Liver (tissue), 9 donors: ENCODE results near the gene MED14. TPM values are rescaled to one million over a fixed set of nuclear protein-coding genes. Genes with fewer than 3 reads are reported as not detected.

Experiments
- DNase-seq: peaks from one replicate; pipeline ENCODE4 v3.0.0-alpha.2; 2017; ENCODE audit warnings: low spot score
- H3K27ac ChIP-seq, 2 donors: one replicate each; pipeline ENCODE4 v1.7.0; 2013; ENCODE audit warnings: inconsistent platforms in 2 of 2, low read length in 2 of 2, control low read depth in 1 of 2, low read depth in 1 of 2, mild to moderate bottlenecking in 1 of 2
- H3K27me3 ChIP-seq, 4 donors: one replicate each; pipeline versions ENCODE4 v1.6.1 to v1.7.0; 2013; ENCODE audit warnings: low read length in 3 of 4, inconsistent platforms in 1 of 4, mild to moderate bottlenecking in 1 of 4, moderate library complexity in 1 of 4; ENCODE audit not compliant: control insufficient read depth in 4 of 4, insufficient read depth in 4 of 4
- H3K36me3 ChIP-seq, 4 donors: one replicate each; pipeline versions ENCODE4 v1.6.1 to v1.7.0; 2013; ENCODE audit warnings: low read length in 3 of 4, mild to moderate bottlenecking in 3 of 4, low read depth in 1 of 4, moderate library complexity in 1 of 4; ENCODE audit not compliant: control insufficient read depth in 4 of 4, insufficient read depth in 3 of 4
- H3K4me1 ChIP-seq, 4 donors: one replicate each; pipeline versions ENCODE4 v1.6.1 to v1.7.0; 2013; ENCODE audit warnings: low read length in 3 of 4, mild to moderate bottlenecking in 3 of 4, moderate library complexity in 1 of 4; ENCODE audit not compliant: control insufficient read depth in 4 of 4, insufficient read depth in 4 of 4
- H3K4me3 ChIP-seq, 3 donors: one replicate each; pipeline versions ENCODE4 v1.6.1 to v1.7.0; 2013; ENCODE audit warnings: low read length in 3 of 3, control low read depth in 1 of 3, low read depth in 1 of 3, mild to moderate bottlenecking in 1 of 3
- H3K9ac ChIP-seq, 2 donors: one replicate each; pipeline ENCODE4 v1.7.0; 2013; ENCODE audit warnings: low read length in 2 of 2, mild to moderate bottlenecking in 2 of 2, moderate library complexity in 2 of 2, control low read depth in 1 of 2, low read depth in 1 of 2
- H3K9me3 ChIP-seq, 4 donors: one replicate each; pipeline versions ENCODE4 v1.6.1 to v1.7.0; 2013; ENCODE audit warnings: low read length in 3 of 4; ENCODE audit not compliant: control insufficient read depth in 4 of 4
- EGR1 ChIP-seq, 2 donors: IDR thresholded peaks; 2 replicates each; pipeline ENCODE4 v1.6.1; 2016 to 2018; ENCODE audit warnings: antibody characterized with exemption in 2 of 2, low read depth in 2 of 2
- FOXA1 ChIP-seq: IDR thresholded peaks from 2 replicates; pipeline ENCODE4 v1.6.1; 2016; ENCODE audit warnings: antibody characterized with exemption
- FOXA2 ChIP-seq: IDR thresholded peaks from 2 replicates; pipeline ENCODE4 v1.6.1; 2016; ENCODE audit warnings: antibody characterized with exemption
- GABPA ChIP-seq, 2 donors: IDR thresholded peaks in 1 of 2; conservative IDR thresholded peaks in 1 of 2; 2 replicates each; pipeline ENCODE4 v1.6.1; 2016; ENCODE audit warnings: antibody characterized with exemption in 2 of 2, mild to moderate bottlenecking in 1 of 2, moderate library complexity in 1 of 2
- HNF4G ChIP-seq: IDR thresholded peaks from 2 replicates; pipeline ENCODE4 v1.6.1; 2016; ENCODE audit warnings: antibody characterized with exemption
- NR2F2 ChIP-seq: IDR thresholded peaks from 2 replicates; pipeline ENCODE4 v1.6.1; 2016; ENCODE audit warnings: antibody characterized with exemption
- RAD21 ChIP-seq, 2 donors: IDR thresholded peaks; 2 replicates each; pipeline ENCODE4 v1.6.1; 2016; ENCODE audit warnings: antibody characterized with exemption in 2 of 2, mild to moderate bottlenecking in 2 of 2
- RXRA ChIP-seq, 2 donors: IDR thresholded peaks; 2 replicates each; pipeline ENCODE4 v1.6.1; 2017 to 2018; ENCODE audit warnings: antibody characterized with exemption in 2 of 2, mild to moderate bottlenecking in 1 of 2
- SP1 ChIP-seq: IDR thresholded peaks from 2 replicates; pipeline ENCODE4 v1.6.1; 2018; ENCODE audit warnings: antibody characterized with exemption, mild to moderate bottlenecking
- TAF1 ChIP-seq: conservative IDR thresholded peaks from 2 replicates; pipeline ENCODE4 v1.6.1; 2016; ENCODE audit warnings: antibody characterized with exemption, mild to moderate bottlenecking
- YY1 ChIP-seq: IDR thresholded peaks from 2 replicates; pipeline ENCODE4 v1.6.1; 2016; ENCODE audit warnings: antibody characterized with exemption, mild to moderate bottlenecking
- WGBS: extraction: QIAGEN DNeasy Blood & Tissue Kit; methylation state at CpG from one replicate; pipeline ENCODE4 v1.1.7; 2013; 5-methylcytosine and 5-hydroxymethylcytosine counted together
- polyA plus RNA-seq, 2 donors: library from polyadenylated mRNA; stranded (reverse) in 1 of 2; unstranded in 1 of 2; fragments of 200-250 nt in 1 of 2; fragments of >200 nt in 1 of 2; fragmentation: Nextera tagmentation in 1 of 2; extraction: Ambion mirVana in 1 of 2; gene quantifications; one replicate each; pipeline versions ENCODE4 v1.2.1 to v1.2.3, GENCODE V29; 2013 to 2015
- total RNA-seq, 2 donors: library from RNA; depleted of rRNA; stranded (reverse); fragments of >200 nt; gene quantifications; one replicate each; pipeline ENCODE4 v1.2.3, GENCODE V29; 2014
- TF ChIP-seq, protein P1 (sequence below): IDR thresholded peaks from 2 replicates; pipeline ENCODE4 v1.6.1; 2016; ENCODE audit warnings: antibody characterized with exemption, mild to moderate bottlenecking
- TF ChIP-seq, protein P2 (sequence below): IDR thresholded peaks from 2 replicates; pipeline ENCODE4 v1.6.1; 2016; ENCODE audit warnings: antibody characterized with exemption
- TF ChIP-seq, protein P3 (sequence below): fragments of 150-350 bp; IDR thresholded peaks from 2 replicates; pipeline ENCODE4 v1.5.1; 2017; ENCODE audit warnings: improper control_type of control experiment, low read depth, low read length; ENCODE audit not compliant: missing input control
- TF ChIP-seq, protein P4 (sequence below): IDR thresholded peaks from 2 replicates; pipeline ENCODE4 v1.6.1; 2016; ENCODE audit warnings: antibody characterized with exemption
- TF ChIP-seq, protein P5 (sequence below): IDR thresholded peaks from 2 replicates; pipeline ENCODE4 v1.6.1; 2016; ENCODE audit warnings: antibody characterized with exemption
- donor health status: healthy.
- donor health status: healthy.
- donor health status: healthy.
- donor health status: healthy.
- donor health status: healthy.

Gene MED14
- total and polyA plus RNA-seq, 4 donors: 5.5 to 20.1 (median 7.0) TPM

DNA sequence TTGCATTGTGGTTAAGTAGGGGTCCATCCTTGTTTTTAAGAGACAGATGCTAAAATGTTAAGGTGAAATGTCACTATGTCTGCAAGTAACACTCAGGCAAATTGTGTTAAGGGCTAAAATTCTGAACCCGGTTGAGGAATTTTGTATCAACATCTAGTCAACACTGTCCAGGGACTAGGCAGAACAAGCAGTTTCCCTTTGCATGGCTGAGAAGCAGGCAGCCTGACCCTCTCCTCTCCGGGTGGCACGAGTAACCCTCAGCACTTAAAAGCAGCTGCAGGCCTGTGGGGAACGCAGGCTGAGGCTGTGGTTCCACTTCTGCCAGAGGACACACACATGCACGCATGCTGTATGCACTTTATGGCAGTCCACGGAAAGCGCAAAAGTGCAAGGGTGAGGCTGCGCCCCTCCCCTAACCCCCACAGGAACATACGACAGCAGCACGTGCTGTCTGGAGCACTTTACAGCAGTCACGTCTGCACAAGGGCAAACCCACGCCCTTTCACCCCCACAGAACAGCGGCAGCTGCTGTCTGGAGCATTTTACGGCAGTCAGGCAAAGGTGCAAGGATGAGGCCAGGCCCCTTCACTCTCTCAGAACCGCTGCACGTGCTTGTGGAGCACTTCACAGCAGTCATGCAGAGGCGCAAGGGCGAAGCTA, 112.7 kb downstream of the MED14 start:
- TF ChIP-seq GABPA (IDR thresholded peaks at IDR 0.05 in 1 of 2, conservative IDR thresholded peaks at IDR 0.05 in 1 of 2) (no peak), YY1 (no peak), SP1 (no peak), RAD21 (IDR thresholded peaks at IDR 0.05) (no peak), HNF4G (no peak), EGR1 (IDR thresholded peaks at IDR 0.05; ENCODE audit: low read depth in 2 of 2) (no peak), FOXA2 (no peak), FOXA1 (no peak), NR2F2 (no peak), TAF1 (no peak), RXRA (IDR thresholded peaks at IDR 0.05) (no peak)
- TF ChIP-seq, protein P1, sequence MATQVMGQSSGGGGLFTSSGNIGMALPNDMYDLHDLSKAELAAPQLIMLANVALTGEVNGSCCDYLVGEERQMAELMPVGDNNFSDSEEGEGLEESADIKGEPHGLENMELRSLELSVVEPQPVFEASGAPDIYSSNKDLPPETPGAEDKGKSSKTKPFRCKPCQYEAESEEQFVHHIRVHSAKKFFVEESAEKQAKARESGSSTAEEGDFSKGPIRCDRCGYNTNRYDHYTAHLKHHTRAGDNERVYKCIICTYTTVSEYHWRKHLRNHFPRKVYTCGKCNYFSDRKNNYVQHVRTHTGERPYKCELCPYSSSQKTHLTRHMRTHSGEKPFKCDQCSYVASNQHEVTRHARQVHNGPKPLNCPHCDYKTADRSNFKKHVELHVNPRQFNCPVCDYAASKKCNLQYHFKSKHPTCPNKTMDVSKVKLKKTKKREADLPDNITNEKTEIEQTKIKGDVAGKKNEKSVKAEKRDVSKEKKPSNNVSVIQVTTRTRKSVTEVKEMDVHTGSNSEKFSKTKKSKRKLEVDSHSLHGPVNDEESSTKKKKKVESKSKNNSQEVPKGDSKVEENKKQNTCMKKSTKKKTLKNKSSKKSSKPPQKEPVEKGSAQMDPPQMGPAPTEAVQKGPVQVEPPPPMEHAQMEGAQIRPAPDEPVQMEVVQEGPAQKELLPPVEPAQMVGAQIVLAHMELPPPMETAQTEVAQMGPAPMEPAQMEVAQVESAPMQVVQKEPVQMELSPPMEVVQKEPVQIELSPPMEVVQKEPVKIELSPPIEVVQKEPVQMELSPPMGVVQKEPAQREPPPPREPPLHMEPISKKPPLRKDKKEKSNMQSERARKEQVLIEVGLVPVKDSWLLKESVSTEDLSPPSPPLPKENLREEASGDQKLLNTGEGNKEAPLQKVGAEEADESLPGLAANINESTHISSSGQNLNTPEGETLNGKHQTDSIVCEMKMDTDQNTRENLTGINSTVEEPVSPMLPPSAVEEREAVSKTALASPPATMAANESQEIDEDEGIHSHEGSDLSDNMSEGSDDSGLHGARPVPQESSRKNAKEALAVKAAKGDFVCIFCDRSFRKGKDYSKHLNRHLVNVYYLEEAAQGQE: no peak
- TF ChIP-seq, protein P2, sequence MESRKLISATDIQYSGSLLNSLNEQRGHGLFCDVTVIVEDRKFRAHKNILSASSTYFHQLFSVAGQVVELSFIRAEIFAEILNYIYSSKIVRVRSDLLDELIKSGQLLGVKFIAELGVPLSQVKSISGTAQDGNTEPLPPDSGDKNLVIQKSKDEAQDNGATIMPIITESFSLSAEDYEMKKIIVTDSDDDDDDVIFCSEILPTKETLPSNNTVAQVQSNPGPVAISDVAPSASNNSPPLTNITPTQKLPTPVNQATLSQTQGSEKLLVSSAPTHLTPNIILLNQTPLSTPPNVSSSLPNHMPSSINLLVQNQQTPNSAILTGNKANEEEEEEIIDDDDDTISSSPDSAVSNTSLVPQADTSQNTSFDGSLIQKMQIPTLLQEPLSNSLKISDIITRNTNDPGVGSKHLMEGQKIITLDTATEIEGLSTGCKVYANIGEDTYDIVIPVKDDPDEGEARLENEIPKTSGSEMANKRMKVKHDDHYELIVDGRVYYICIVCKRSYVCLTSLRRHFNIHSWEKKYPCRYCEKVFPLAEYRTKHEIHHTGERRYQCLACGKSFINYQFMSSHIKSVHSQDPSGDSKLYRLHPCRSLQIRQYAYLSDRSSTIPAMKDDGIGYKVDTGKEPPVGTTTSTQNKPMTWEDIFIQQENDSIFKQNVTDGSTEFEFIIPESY: no peak
- TF ChIP-seq, protein P3, sequence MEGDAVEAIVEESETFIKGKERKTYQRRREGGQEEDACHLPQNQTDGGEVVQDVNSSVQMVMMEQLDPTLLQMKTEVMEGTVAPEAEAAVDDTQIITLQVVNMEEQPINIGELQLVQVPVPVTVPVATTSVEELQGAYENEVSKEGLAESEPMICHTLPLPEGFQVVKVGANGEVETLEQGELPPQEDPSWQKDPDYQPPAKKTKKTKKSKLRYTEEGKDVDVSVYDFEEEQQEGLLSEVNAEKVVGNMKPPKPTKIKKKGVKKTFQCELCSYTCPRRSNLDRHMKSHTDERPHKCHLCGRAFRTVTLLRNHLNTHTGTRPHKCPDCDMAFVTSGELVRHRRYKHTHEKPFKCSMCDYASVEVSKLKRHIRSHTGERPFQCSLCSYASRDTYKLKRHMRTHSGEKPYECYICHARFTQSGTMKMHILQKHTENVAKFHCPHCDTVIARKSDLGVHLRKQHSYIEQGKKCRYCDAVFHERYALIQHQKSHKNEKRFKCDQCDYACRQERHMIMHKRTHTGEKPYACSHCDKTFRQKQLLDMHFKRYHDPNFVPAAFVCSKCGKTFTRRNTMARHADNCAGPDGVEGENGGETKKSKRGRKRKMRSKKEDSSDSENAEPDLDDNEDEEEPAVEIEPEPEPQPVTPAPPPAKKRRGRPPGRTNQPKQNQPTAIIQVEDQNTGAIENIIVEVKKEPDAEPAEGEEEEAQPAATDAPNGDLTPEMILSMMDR: no peak
- TF ChIP-seq, protein P4, sequence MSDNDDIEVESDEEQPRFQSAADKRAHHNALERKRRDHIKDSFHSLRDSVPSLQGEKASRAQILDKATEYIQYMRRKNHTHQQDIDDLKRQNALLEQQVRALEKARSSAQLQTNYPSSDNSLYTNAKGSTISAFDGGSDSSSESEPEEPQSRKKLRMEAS: no peak
- TF ChIP-seq, protein P5, sequence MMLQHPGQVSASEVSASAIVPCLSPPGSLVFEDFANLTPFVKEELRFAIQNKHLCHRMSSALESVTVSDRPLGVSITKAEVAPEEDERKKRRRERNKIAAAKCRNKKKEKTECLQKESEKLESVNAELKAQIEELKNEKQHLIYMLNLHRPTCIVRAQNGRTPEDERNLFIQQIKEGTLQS: no peak
- Histone ChIP-seq H3K9me3 (peaks cover 0 to 9% (median 3%) of the 10 kb centered on the region in 4 donors), H3K4me3 (no peak overlapping the region), H3K27ac (no peak overlapping the region), H3K36me3 (peaks cover 0 to 5% (median under 1%) of the 10 kb centered on the region in 4 donors), H3K4me1 (no peaks in the 10 kb centered on the region), H3K27me3 (peaks cover 0 to 2% (median 0%) of the 10 kb centered on the region in 4 donors), H3K9ac (no peak overlapping the region)
- DNase-seq: no peak
- WGBS: 83% methylated on average over 18 of the region's 18 CpGs
